HG03432 (cell line): ENCODE data around the gene DOCK3.
"Not testable (repeated sequence)": the region's sequence is repeated elsewhere in the genome, so short reads cannot be mapped to it uniquely, and the experiment has no call there.

Experiments
- ATAC-seq: cut with Tn5 transposase; IDR thresholded peaks from one replicate; pipeline ENCODE4 v1.9.1; 2021; ENCODE audit warnings: mild to moderate bottlenecking, moderate library complexity; ENCODE audit not compliant: unreplicated experiment

Gene DOCK3

GRCh38 chr3:50649451-50649931 lies 25.2 kb upstream of the DOCK3 start:
- ATAC-seq, result no peak

GRCh38 chr3:50650018-50650417 lies 24.7 kb upstream of the DOCK3 start:
- ATAC-seq, result no peak

GRCh38 chr3:50651445-50651844 lies 23.3 kb upstream of the DOCK3 start:
- no peak for ATAC-seq

- ATAC-seq, result no peak
Measured at GRCh38 chr3:50651920-50652529, 22.7 kb upstream of the DOCK3 start.

- peak; percentile 50 for ATAC-seq
Measured at GRCh38 chr3:50652709-50653108, 22.0 kb upstream of the DOCK3 start.

GRCh38 chr3:50653937-50654595 lies 20.7 kb upstream of the DOCK3 start:
- ATAC-seq, result no peak

GRCh38 chr3:50655009-50655830 lies 19.5 kb upstream of the DOCK3 start:
- ATAC-seq, result no peak

GRCh38 chr3:50656417-50657195 lies 18.1 kb upstream of the DOCK3 start:
- no peak for ATAC-seq

- ATAC-seq, result no peak
Measured at GRCh38 chr3:50657407-50657806, 17.3 kb upstream of the DOCK3 start.

GRCh38 chr3:50657816-50658215 lies 16.9 kb upstream of the DOCK3 start:
- no peak for ATAC-seq

- ATAC-seq, result no peak
Measured at GRCh38 chr3:50658416-50658815, 16.3 kb upstream of the DOCK3 start.

GRCh38 chr3:50658831-50659230 lies 15.9 kb upstream of the DOCK3 start:
- ATAC-seq, result no peak

- no peak for ATAC-seq
Measured at GRCh38 chr3:50660386-50660785, 14.3 kb upstream of the DOCK3 start.

- ATAC-seq, result no peak
Measured at GRCh38 chr3:50661321-50661837, 13.3 kb upstream of the DOCK3 start.

GRCh38 chr3:50662408-50662807 lies 12.3 kb upstream of the DOCK3 start:
- no peak for ATAC-seq

- no peak for ATAC-seq
Measured at GRCh38 chr3:50665081-50665840, 9.5 kb upstream of the DOCK3 start.

GRCh38 chr3:50665841-50666115 lies 8.9 kb upstream of the DOCK3 start:
- not testable (repeated sequence) for ATAC-seq

GRCh38 chr3:50666837-50667236 lies 7.9 kb upstream of the DOCK3 start:
- no peak for ATAC-seq

- no peak for ATAC-seq
Measured at GRCh38 chr3:50671331-50671730, 3.4 kb upstream of the DOCK3 start.

- no peak for ATAC-seq
Measured at GRCh38 chr3:50672656-50673055, 2.1 kb upstream of the DOCK3 start.
